ENCODE results near the gene TBC1D19.

The TBC1D19 gene

DNA sequence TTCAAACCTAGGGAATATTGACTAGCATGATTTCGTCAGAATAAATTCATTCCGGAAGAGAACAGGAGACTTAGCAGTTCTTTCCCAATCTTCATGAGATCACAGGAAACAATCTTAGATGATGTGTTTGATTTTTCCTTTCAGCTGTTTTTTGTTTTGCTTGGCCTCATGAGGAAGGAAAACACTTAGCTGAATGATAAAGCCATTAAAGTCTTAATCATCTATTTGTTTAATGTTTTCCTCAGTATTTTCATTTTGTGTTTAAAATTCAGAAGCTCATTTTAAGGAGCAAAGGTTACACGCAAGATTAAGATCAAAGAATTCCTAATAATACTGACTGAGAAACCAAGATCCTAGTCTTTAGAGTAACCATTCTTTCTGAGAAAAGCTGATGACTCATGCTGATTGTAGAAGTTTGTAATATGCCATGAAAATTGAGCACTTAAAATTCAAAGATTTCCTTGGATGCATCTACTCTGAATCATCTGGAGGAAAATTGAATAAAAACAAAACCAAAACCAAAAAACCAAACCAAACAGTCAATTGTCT is 15.4 kb upstream of the TBC1D19 start:
- peak; percentile 92 for ATAC-seq
- no peak for TF ChIP-seq GLIS3 (CRISPR knock-in tag; IDR thresholded peaks at IDR 0.05)
- TF ChIP-seq ISL1 (CRISPR knock-in tag; IDR thresholded peaks at IDR 0.05) = peak; percentile 85
- no peak for TF ChIP-seq ZNF565 (CRISPR knock-in tag; conservative IDR thresholded peaks at IDR 0.05; ENCODE audit: low read depth)
- no peak for TF ChIP-seq BACH2 (CRISPR knock-in tag; IDR thresholded peaks at IDR 0.05; ENCODE audit: borderline replicate concordance)
- no peak for TF ChIP-seq ZC3H10 (CRISPR knock-in tag; IDR thresholded peaks at IDR 0.05)
- TF ChIP-seq, protein P1, sequence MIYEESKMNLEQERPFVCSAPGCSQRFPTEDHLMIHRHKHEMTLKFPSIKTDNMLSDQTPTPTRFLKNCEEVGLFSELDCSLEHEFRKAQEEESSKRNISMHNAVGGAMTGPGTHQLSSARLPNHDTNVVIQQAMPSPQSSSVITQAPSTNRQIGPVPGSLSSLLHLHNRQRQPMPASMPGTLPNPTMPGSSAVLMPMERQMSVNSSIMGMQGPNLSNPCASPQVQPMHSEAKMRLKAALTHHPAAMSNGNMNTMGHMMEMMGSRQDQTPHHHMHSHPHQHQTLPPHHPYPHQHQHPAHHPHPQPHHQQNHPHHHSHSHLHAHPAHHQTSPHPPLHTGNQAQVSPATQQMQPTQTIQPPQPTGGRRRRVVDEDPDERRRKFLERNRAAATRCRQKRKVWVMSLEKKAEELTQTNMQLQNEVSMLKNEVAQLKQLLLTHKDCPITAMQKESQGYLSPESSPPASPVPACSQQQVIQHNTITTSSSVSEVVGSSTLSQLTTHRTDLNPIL (CRISPR knock-in tag; IDR thresholded peaks at IDR 0.05; ENCODE audit: low read depth) = no peak
- no peak for TF ChIP-seq OSR1 (CRISPR knock-in tag; IDR thresholded peaks at IDR 0.05)

DNA sequence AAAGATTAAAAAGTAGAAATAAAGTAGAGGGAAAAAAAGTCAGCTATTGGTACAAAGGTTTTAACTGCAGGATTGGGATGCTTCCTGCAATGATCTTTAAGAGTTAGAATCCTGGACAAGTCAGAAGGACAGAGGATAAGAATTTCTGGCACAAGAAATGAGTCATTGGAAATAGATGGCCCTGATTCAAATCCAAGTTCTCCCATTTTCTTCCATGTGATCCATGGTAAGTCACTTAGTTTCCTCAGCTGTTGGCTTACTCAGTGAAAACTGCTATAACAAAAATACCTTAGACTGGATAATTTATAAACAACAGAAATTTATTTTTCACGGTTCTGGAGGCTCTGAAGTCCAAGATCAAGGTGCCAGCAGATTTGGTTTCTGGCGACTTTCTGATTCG is 13.3 kb upstream of the TBC1D19 start:
- ATAC-seq = no peak
- TF ChIP-seq ZFP30 (CRISPR knock-in tag; IDR thresholded peaks at IDR 0.05) = no peak

DNA sequence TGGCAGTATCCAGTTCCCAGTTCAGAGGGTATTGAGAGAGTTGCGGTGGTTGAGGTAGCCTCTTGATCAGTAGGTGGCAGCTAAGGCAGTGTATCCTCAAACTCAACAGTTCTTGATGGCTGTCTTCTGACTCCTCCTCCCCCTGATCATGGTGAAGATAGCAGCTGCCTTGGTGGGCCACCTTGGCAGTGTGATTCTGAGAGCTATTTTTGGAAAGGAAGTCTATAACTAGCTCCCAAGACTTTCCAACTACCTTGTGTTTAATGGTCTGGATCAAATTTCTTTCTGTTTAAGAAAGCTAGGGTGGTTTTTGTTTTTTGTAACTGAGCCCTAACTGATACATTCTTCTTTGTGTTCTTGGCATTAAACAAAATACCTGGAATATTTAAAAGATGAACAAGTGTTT is 10.5 kb upstream of the TBC1D19 start:
- TF ChIP-seq RARB (CRISPR knock-in tag; IDR thresholded peaks at IDR 0.05) (no peak), GLIS3 (CRISPR knock-in tag; IDR thresholded peaks at IDR 0.05) (no peak), ZNF70 (CRISPR knock-in tag; IDR thresholded peaks at IDR 0.05) (no peak), ISL1 (CRISPR knock-in tag; IDR thresholded peaks at IDR 0.05) (no peak), ARNTL (CRISPR knock-in tag; IDR thresholded peaks at IDR 0.05; ENCODE audit: borderline replicate concordance, low read depth) (no peak), BACH2 (CRISPR knock-in tag; IDR thresholded peaks at IDR 0.05; ENCODE audit: borderline replicate concordance) (no peak), ESRRG (CRISPR knock-in tag; IDR thresholded peaks at IDR 0.05) (no peak), ZC3H10 (CRISPR knock-in tag; IDR thresholded peaks at IDR 0.05) (no peak), ZNF565 (CRISPR knock-in tag; conservative IDR thresholded peaks at IDR 0.05; ENCODE audit: low read depth) (no peak), ZFP3 (CRISPR knock-in tag; IDR thresholded peaks at IDR 0.05) (no peak), TCF4 (CRISPR knock-in tag; IDR thresholded peaks at IDR 0.05; ENCODE audit: borderline replicate concordance) (no peak), OSR1 (CRISPR knock-in tag; IDR thresholded peaks at IDR 0.05) (no peak)
- TF ChIP-seq, protein P2, sequence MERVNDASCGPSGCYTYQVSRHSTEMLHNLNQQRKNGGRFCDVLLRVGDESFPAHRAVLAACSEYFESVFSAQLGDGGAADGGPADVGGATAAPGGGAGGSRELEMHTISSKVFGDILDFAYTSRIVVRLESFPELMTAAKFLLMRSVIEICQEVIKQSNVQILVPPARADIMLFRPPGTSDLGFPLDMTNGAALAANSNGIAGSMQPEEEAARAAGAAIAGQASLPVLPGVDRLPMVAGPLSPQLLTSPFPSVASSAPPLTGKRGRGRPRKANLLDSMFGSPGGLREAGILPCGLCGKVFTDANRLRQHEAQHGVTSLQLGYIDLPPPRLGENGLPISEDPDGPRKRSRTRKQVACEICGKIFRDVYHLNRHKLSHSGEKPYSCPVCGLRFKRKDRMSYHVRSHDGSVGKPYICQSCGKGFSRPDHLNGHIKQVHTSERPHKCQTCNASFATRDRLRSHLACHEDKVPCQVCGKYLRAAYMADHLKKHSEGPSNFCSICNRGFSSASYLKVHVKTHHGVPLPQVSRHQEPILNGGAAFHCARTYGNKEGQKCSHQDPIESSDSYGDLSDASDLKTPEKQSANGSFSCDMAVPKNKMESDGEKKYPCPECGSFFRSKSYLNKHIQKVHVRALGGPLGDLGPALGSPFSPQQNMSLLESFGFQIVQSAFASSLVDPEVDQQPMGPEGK (CRISPR knock-in tag; IDR thresholded peaks at IDR 0.05; ENCODE audit: borderline replicate concordance) = no peak
- TF ChIP-seq, protein P3, sequence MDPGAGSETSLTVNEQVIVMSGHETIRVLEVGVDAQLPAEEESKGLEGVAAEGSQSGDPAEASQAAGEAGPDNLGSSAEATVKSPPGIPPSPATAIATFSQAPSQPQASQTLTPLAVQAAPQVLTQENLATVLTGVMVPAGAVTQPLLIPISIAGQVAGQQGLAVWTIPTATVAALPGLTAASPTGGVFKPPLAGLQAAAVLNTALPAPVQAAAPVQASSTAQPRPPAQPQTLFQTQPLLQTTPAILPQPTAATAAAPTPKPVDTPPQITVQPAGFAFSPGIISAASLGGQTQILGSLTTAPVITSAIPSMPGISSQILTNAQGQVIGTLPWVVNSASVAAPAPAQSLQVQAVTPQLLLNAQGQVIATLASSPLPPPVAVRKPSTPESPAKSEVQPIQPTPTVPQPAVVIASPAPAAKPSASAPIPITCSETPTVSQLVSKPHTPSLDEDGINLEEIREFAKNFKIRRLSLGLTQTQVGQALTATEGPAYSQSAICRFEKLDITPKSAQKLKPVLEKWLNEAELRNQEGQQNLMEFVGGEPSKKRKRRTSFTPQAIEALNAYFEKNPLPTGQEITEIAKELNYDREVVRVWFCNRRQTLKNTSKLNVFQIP (CRISPR knock-in tag; IDR thresholded peaks at IDR 0.05; ENCODE audit: borderline replicate concordance, low read depth) = no peak
- TF ChIP-seq, protein P4, sequence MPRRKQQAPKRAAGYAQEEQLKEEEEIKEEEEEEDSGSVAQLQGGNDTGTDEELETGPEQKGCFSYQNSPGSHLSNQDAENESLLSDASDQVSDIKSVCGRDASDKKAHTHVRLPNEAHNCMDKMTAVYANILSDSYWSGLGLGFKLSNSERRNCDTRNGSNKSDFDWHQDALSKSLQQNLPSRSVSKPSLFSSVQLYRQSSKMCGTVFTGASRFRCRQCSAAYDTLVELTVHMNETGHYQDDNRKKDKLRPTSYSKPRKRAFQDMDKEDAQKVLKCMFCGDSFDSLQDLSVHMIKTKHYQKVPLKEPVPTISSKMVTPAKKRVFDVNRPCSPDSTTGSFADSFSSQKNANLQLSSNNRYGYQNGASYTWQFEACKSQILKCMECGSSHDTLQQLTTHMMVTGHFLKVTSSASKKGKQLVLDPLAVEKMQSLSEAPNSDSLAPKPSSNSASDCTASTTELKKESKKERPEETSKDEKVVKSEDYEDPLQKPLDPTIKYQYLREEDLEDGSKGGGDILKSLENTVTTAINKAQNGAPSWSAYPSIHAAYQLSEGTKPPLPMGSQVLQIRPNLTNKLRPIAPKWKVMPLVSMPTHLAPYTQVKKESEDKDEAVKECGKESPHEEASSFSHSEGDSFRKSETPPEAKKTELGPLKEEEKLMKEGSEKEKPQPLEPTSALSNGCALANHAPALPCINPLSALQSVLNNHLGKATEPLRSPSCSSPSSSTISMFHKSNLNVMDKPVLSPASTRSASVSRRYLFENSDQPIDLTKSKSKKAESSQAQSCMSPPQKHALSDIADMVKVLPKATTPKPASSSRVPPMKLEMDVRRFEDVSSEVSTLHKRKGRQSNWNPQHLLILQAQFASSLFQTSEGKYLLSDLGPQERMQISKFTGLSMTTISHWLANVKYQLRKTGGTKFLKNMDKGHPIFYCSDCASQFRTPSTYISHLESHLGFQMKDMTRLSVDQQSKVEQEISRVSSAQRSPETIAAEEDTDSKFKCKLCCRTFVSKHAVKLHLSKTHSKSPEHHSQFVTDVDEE (CRISPR knock-in tag; IDR thresholded peaks at IDR 0.05) = no peak
- TF ChIP-seq, protein P1 (CRISPR knock-in tag; IDR thresholded peaks at IDR 0.05; ENCODE audit: low read depth) = no peak
- ATAC-seq = peak; percentile 41

DNA sequence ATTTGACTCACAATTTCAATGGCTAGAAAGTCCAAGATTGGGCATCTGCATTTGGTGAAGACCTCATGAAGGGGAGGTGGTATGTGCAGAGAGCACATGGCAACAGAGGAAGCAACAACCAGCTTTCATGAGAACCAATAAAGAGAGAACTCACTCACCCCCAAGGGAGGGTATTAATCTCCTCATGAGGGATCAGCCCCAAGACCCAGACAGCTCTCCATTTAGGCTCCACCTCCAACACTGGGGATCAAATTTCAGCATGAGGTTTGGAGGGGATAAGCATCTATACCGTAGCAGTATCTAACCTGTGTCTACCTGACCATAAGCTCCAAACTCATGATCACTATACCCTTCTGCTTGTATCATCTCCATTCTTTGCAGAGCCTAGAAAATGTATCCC is 9.3 kb upstream of the TBC1D19 start:
- no peak for ATAC-seq
- no peak for TF ChIP-seq ARNTL (CRISPR knock-in tag; IDR thresholded peaks at IDR 0.05; ENCODE audit: borderline replicate concordance, low read depth)
- no peak for TF ChIP-seq ZNF565 (CRISPR knock-in tag; conservative IDR thresholded peaks at IDR 0.05; ENCODE audit: low read depth)
- TF ChIP-seq, protein P5, sequence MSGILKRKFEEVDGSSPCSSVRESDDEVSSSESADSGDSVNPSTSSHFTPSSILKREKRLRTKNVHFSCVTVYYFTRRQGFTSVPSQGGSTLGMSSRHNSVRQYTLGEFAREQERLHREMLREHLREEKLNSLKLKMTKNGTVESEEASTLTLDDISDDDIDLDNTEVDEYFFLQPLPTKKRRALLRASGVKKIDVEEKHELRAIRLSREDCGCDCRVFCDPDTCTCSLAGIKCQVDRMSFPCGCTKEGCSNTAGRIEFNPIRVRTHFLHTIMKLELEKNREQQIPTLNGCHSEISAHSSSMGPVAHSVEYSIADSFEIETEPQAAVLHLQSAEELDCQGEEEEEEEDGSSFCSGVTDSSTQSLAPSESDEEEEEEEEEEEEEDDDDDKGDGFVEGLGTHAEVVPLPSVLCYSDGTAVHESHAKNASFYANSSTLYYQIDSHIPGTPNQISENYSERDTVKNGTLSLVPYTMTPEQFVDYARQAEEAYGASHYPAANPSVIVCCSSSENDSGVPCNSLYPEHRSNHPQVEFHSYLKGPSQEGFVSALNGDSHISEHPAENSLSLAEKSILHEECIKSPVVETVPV (CRISPR knock-in tag; IDR thresholded peaks at IDR 0.05) = no peak
- no peak for TF ChIP-seq PPARA (CRISPR knock-in tag; IDR thresholded peaks at IDR 0.05; ENCODE audit: borderline replicate concordance)
- no peak for TF ChIP-seq GLIS3 (CRISPR knock-in tag; IDR thresholded peaks at IDR 0.05)
